CD4-positive, alpha-beta T cell treated with Interferon alpha-2 for 1 hour (primary cell): ENCODE measurements around the gene IPPK.
"Not testable (repeated sequence)": the region's sequence is repeated elsewhere in the genome, so short reads cannot be mapped to it uniquely, and the experiment has no call there.

Experiments used
- DNase-seq, 2 donors: peaks; one replicate each; pipeline ENCODE4 v3.0.0-alpha.2; 2020 to 2022

The IPPK gene

GRCh38 chr9:92636627-92637026 lies 33.3 kb downstream of the IPPK start:
- no peak for DNase-seq

GRCh38 chr9:92635760-92636159 lies 34.2 kb downstream of the IPPK start:
- no peak for DNase-seq

DNA sequence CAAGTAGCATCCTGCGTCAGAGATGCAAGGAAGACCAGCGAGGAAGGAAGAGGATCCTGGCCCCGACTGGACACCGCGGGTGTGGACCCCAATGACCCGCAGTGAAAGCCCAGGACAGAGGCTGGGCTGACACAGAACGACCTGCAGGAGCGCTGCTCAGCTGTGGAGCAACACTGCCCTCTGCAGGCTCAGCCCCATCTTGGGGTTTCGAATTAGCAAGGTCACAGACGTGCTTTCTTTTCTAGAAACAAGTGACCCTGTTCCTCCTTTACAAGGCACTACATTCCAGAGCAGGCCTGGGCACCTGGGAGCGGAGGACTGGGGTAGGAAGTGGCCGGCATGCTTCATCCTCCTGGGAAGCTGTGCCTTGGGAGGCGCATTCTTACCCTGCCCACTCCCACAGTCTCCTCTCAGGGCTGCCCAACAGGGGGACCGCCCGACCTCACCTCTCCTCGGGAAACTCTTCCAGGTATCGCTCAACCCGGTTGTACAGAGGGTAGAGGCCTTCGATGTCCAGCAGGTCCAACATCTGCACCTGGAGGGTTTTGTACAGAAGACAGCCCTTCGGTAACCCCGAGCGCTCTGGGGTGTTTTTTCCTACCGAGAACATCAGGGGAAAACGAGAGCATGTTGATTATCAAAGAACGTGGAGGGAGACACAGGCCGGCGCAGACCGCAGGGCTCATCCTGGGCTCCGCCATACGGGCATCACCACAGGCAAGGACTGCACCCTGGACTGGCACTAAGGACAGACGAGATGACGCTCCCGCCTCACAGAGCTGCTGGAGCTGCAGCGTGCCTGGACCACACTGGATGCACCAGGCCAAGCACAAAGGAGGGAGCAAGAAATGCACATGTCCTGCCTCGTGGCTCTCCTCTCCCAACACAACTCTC lies 35.0 kb downstream of the IPPK start:
- DNase-seq, result peak; percentile 52 to 64

DNA sequence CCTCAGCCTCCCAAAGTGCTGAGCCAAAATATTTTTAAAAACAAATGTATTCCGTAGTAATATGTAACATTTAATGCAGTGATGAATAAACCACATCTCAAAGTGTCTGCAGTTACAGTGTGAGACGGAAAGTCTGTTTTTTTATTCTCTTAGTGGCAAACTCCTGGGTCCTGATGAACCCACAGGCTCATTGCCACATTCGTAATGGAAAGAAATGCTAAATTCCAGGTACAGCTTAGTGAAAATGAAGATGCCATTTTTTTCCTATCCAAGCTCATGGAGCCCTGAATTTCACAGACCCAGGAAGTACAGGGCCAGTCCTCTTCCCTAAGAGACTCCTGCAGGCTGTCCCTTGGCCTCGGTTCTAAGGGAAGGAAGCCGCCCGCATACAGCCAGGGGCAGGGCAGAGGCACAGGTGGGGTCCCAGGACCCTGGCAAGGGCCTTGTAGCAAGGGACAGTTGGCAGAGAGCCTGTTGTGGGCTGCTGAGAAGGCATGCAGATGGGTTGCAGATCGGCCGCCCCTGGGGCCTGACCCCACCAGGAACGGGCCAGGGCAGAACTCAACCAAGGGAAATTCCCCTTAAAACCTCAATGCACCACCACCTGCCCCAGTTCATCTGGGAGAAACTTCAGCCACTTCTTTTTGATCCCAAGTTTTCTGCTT lies 36.2 kb downstream of the IPPK start:
- no peak for DNase-seq

- DNase-seq, result no peak
Observed at GRCh38 chr9:92632641-92633040, 37.3 kb downstream of the IPPK start.

GRCh38 chr9:92631452-92632343 lies 38.2 kb downstream of the IPPK start:
- no peak for DNase-seq

DNA sequence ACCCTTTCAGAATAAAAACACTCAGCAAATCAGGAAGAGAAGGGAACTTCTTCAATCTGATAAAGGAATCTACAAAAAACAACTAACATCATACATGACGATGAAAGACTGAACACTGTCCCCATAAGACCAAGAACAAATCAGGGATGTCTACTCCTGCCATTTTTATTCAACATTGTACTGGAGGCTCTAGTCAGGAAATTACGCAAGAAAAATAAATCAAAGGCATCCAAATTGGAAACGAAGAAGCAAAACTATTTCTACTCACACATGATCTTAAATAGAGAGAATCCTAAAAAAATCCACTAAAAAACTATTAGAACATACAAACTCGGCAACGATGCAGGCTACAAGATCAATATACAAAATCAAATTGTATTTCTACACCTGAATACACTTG lies 42.3 kb downstream of the IPPK start:
- no peak for DNase-seq

GRCh38 chr9:92626484-92626883 lies 43.4 kb downstream of the IPPK start:
- DNase-seq, result no peak

GRCh38 chr9:92623936-92624335 lies 46.0 kb downstream of the IPPK start:
- not testable (repeated sequence) for DNase-seq

- no peak for DNase-seq
Observed at GRCh38 chr9:92620845-92621244, 49.1 kb downstream of the IPPK start.

- no peak for DNase-seq
Observed at GRCh38 chr9:92619601-92620300, 50.2 kb downstream of the IPPK start.

- DNase-seq, result no peak
Observed at GRCh38 chr9:92618633-92619225, 51.2 kb downstream of the IPPK start.

- DNase-seq, result no peak
Observed at GRCh38 chr9:92617951-92618510, 51.9 kb downstream of the IPPK start.

DNA sequence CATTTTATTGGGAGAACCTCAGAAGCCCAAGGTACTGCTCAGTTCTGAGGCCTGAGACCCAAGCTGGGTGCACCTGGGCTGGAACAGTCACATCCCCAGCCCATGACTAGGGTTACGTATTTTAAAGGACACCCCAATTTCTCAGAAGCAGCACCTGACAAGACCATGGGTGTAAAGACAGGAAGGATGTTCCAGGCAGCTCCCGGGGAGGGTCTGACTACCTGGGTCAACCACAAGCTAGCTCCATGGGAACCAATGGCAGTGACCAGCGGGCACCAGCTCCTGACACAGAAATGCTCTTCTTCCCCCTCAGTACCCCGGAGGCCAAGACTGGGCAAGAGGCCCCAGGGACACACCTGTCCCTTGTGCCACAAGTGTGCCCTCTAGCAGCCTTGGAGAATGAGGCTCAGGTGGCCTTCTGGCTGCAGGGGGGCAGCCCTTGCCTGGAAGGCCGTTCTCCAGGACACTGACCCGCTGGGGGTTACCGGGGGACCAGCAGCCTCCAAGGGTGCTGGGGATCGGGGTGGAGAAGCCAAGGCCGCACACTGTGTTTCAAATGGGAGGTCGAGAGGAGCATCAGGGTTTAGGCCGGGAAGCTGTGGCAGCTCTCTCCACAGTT lies 52.6 kb downstream of the IPPK start:
- DNase-seq, result no peak

DNA sequence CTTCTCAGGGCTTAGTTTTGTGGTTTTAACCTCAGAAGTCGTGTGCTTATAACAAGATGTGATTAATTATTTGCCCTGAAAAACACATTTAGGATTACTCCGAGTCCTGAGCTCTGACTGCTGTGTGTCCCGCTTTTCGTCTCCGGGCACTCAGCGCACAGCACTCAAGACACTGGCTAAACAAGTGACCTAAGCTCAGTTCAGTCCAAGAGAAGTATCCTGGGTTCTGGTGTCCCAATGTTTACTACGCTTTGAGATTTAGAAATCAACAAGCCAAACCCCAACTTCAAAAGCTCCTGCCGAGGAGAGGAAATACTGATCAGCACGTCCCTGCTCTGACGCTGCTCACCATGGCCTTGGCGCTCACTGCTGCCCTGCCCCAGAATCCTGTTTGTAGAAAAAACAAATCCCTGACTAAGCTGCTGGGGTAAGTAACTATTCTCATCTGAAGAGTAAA lies 53.2 kb downstream of the IPPK start:
- DNase-seq, result no peak

GRCh38 chr9:92616199-92616641 lies 53.7 kb downstream of the IPPK start:
- no peak for DNase-seq

GRCh38 chr9:92615790-92616189 lies 54.1 kb downstream of the IPPK start:
- no peak for DNase-seq

GRCh38 chr9:92614763-92615461 lies 55.0 kb downstream of the IPPK start:
- DNase-seq, result no peak

GRCh38 chr9:92614123-92614510 lies 55.8 kb downstream of the IPPK start:
- no peak for DNase-seq

DNA sequence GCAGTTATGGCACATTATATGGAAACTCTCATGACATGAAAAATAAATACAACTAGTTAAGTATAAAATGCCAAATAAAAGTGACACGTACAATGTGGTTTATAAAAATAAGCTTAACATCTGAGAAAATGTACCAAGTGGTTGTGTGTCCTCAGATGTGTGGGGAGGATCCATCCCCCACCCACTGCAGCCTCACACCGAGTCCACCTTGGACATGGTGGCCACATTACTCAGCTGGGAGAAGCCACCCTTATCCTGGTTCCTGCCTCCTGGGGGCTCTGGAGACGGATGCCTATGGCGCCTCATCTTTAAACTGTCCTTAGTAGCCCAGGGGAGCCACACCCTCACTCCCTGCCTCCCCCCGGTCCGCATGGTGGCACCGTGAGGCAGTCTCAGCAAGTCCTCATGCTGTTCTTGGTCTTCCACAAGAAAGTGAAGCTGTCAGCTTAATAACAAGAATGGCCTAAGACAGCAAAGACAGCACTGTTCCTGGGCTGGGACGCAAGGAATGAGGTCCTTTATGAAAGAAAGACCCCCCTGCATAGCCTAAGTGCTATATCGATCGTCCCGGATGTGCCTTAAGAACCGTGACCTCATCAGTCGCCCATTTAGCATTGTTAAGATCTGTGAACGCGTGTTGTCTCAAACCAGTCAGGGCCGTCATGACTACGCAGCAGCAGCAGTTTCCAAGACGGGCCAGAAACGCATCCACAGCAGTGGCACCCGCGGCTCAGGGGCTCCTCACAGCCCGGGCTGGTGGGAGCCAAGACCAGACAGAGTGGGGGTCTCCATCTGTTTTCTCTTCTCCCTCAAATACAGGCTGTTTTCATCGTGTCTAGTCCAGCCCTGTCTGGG lies 56.4 kb downstream of the IPPK start:
- DNase-seq, result no peak
